GM23338 (cell line): Measurements from ENCODE around the gene THRB. TPM values are rescaled to one million over a fixed set of nuclear protein-coding genes. Genes with fewer than 3 reads are reported as not detected.

Experiments
- ATAC-seq: fragments of 200-7000 bp; cut with Tn5 transposase; 3 replicates; pipeline ENCODE4 v1.9.1; 2020
- DNase-seq: peaks from one replicate; pipeline ENCODE4 v3.0.0-alpha.2; 2015; ENCODE audit warnings: low spot score
- H2AFZ ChIP-seq: fragments of 200-600 bp; sonication (generic); 2 replicates; pipeline ENCODE4 v1.8.0; 2016; ENCODE audit warnings: antibody characterized with exemption, mild to moderate bottlenecking, moderate library complexity
- H3F3A ChIP-seq: fragments of 200-600 bp; sonication (generic); replicated peaks from 2 replicates; pipeline ENCODE4 v1.8.0; 2017; ENCODE audit warnings: antibody characterized with exemption, mixed run types, low read depth
- H3K27ac ChIP-seq: fragments of 200-600 bp; sonication (generic); 2 replicates; pipeline ENCODE4 v1.6.1; 2016; ENCODE audit warnings: low read depth
- H3K27me3 ChIP-seq: fragments of 200-600 bp; sonication (generic); 2 replicates; pipeline ENCODE4 v1.8.0; 2016; ENCODE audit warnings: mild to moderate bottlenecking, mixed run types, moderate library complexity; ENCODE audit not compliant: insufficient read depth
- H3K36me3 ChIP-seq: fragments of 200-600 bp; sonication (generic); 2 replicates; pipeline ENCODE4 v1.8.0; 2016; ENCODE audit warnings: mild to moderate bottlenecking; ENCODE audit not compliant: insufficient read depth
- H3K4me1 ChIP-seq: fragments of 200-600 bp; sonication (generic); 2 replicates; pipeline ENCODE4 v1.8.0; 2016; ENCODE audit warnings: mild to moderate bottlenecking, moderate library complexity; ENCODE audit not compliant: insufficient read depth
- H3K4me2 ChIP-seq: fragments of 200-600 bp; sonication (generic); 2 replicates; pipeline ENCODE4 v1.7.1; 2017; ENCODE audit warnings: mixed run types
- H3K4me3 ChIP-seq: fragments of 200-600 bp; sonication (generic); 2 replicates; pipeline ENCODE4 v1.6.1; 2016; ENCODE audit warnings: mixed run types
- H3K79me2 ChIP-seq: fragments of 200-600 bp; sonication (generic); replicated peaks from 2 replicates; pipeline ENCODE4 v1.8.0; 2017; ENCODE audit warnings: mild to moderate bottlenecking; ENCODE audit not compliant: insufficient read depth
- H3K9me2 ChIP-seq: fragments of 200-600 bp; sonication (generic); 2 replicates; pipeline ENCODE4 v1.8.0; 2017; ENCODE audit not compliant: insufficient read depth
- H4K20me1 ChIP-seq: fragments of 200-600 bp; sonication (generic); replicated peaks from 2 replicates; pipeline ENCODE4 v1.8.0; 2017; ENCODE audit warnings: mild to moderate bottlenecking; ENCODE audit not compliant: insufficient read depth
- H3K27ac Mint-ChIP-seq: 2 replicates; pipeline ENCODE4 v1.8.0; 2020; ENCODE audit warnings: inconsistent platforms, mild to moderate bottlenecking, moderate library complexity, mixed read lengths
- H3K27me3 Mint-ChIP-seq: 3 replicates; pipeline ENCODE4 v1.8.0; 2022; ENCODE audit warnings: low read depth, mild to moderate bottlenecking, moderate library complexity, mixed read lengths, inconsistent platforms; ENCODE audit not compliant: insufficient read depth, poor library complexity
- H3K36me3 Mint-ChIP-seq: 3 replicates; pipeline ENCODE4 v1.8.0; 2021; ENCODE audit warnings: low read depth, mild to moderate bottlenecking, inconsistent platforms, moderate library complexity, mixed read lengths
- H3K4me1 Mint-ChIP-seq: 3 replicates; pipeline ENCODE4 v1.8.0; 2020; ENCODE audit warnings: mild to moderate bottlenecking, inconsistent platforms, mixed read lengths
- H3K4me3 Mint-ChIP-seq: 3 replicates; pipeline ENCODE4 v1.8.0; 2021; ENCODE audit warnings: moderate library complexity, mild to moderate bottlenecking, inconsistent platforms, mixed read lengths
- H3K9me3 Mint-ChIP-seq: 3 replicates; pipeline ENCODE4 v1.8.0; 2020; ENCODE audit warnings: moderate library complexity, mild to moderate bottlenecking, inconsistent platforms, mixed read lengths
- CREB1 ChIP-seq: fragments of 250-450 bp; sonication (Bioruptor Pico); IDR thresholded peaks from 2 replicates; pipeline ENCODE4 v1.5.0; 2020; ENCODE audit warnings: low read depth, mild to moderate bottlenecking, moderate library complexity
- CTCF ChIP-seq, 2 experiments: fragments of 200-600 bp in 1 of 2; sonication (generic) in 1 of 2; conservative IDR thresholded peaks; 2 replicates each; pipeline versions ENCODE4 v1.5.1 to v1.6.1; 2016 to 2017; ENCODE audit warnings: antibody characterized with exemption in 2 of 2, low read depth in 2 of 2, mild to moderate bottlenecking in 2 of 2, moderate library complexity in 1 of 2
- EZH2 ChIP-seq: fragments of 200-600 bp; sonication (generic); IDR thresholded peaks from one replicate; pipeline ENCODE4 v1.8.0; 2017; ENCODE audit warnings: antibody characterized with exemption, mild to moderate bottlenecking, low read depth; ENCODE audit not compliant: unreplicated experiment
- EZH2phosphoT487 ChIP-seq: fragments of 200-600 bp; sonication (generic); IDR thresholded peaks from one replicate; pipeline ENCODE4 v1.8.1; 2018; ENCODE audit warnings: antibody characterized with exemption; ENCODE audit not compliant: unreplicated experiment
- JUNB ChIP-seq: IDR thresholded peaks from one replicate; pipeline ENCODE4 v1.6.1; 2016; ENCODE audit warnings: antibody characterized with exemption; ENCODE audit not compliant: unreplicated experiment
- NANOG ChIP-seq: IDR thresholded peaks from 2 replicates; pipeline ENCODE4 v1.6.1; 2016; ENCODE audit warnings: antibody characterized with exemption, borderline replicate concordance
- POLR2AphosphoS5 ChIP-seq: IDR thresholded peaks from 2 replicates; pipeline ENCODE4 v1.6.1; 2016; ENCODE audit warnings: antibody characterized with exemption, low read depth
- STAT1 ChIP-seq: IDR thresholded peaks from one replicate; pipeline ENCODE4 v1.6.1; 2016; ENCODE audit warnings: antibody characterized with exemption; ENCODE audit not compliant: unreplicated experiment
- ZNF114 ChIP-seq: fragments of 250-450 bp; sonication (Bioruptor Pico); IDR thresholded peaks from 2 replicates; pipeline ENCODE4 v1.5.0; 2020; ENCODE audit warnings: mild to moderate bottlenecking, moderate library complexity
- ZNF462 ChIP-seq: fragments of 250-450 bp; sonication (Bioruptor Pico); IDR thresholded peaks from 2 replicates; pipeline ENCODE4 v1.5.0; 2020; ENCODE audit warnings: mild to moderate bottlenecking, moderate library complexity
- polyA plus RNA-seq: library from polyadenylated mRNA; unstranded; fragments of >200 nt; fragmentation: Nextera tagmentation; extraction: Ambion mirVana; gene quantifications from 2 replicates; pipeline ENCODE4 v1.2.1, GENCODE V29; 2016
- total RNA-seq: library from RNA; depleted of rRNA; stranded (reverse); fragments of >200 nt; shearing (Covaris generic); gene quantifications from 2 replicates; pipeline ENCODE4 v1.2.3, GENCODE V29; 2014

THRB gene
- total and polyA plus RNA-seq, 2 experiments from 2014 or later, result 1.7 to 3.2 TPM

GRCh38 chr3:24198728-24199127 is 295.9 kb downstream of the THRB start (continued):
- TF ChIP-seq CTCF (conservative IDR thresholded peaks at IDR 0.05; ENCODE audit: low read depth in 2 of 2) (no peak), ZNF114 (CRISPR knock-in tag) (no peak), STAT1 (no peak)

- Histone ChIP-seq H3F3A (no peaks in the 10 kb centered on the region), H3K4me2 (no peak overlapping the region), H3K36me3 (no peaks in the 10 kb centered on the region), H4K20me1 (no peaks in the 10 kb centered on the region), H3K9me2 (peaks cover 5% of the 10 kb centered on the region; the same call in 1 of the 2 replicates), H3K27me3 (no peaks in the 10 kb centered on the region), H2AFZ (no peak overlapping the region), H3K27ac (no peak overlapping the region), H3K4me1 (no peaks in the 10 kb centered on the region), H3K79me2 (no peaks in the 10 kb centered on the region), H3K4me3 (no peak overlapping the region)
- H3K4me1 Mint-ChIP-seq, result no peaks in the 10 kb centered on the region
- ATAC-seq, result peak; percentile 93
- DNase-seq, result peak; percentile 66
- H3K9me3 Mint-ChIP-seq, result peaks cover 10% of the 10 kb centered on the region
- H3K27me3 Mint-ChIP-seq, result no peaks in the 10 kb centered on the region
- no peak for TF ChIP-seq EZH2
- TF ChIP-seq CREB1 (CRISPR knock-in tag), result no peak
- no peak for TF ChIP-seq POLR2AphosphoS5
- TF ChIP-seq CTCF (conservative IDR thresholded peaks at IDR 0.05; ENCODE audit: low read depth in 2 of 2), result peak; percentile 30 to 66
- TF ChIP-seq ZNF114 (CRISPR knock-in tag), result no peak
- TF ChIP-seq JUNB, result no peak
- peaks cover 3% of the 10 kb centered on the region; the same call in 1 of the 3 replicates for H3K36me3 Mint-ChIP-seq
- no peak overlapping the region for H3K4me3 Mint-ChIP-seq
- no peak overlapping the region for H3K27ac Mint-ChIP-seq
These were observed 296.8 kb downstream of the THRB start for GRCh38 chr3:24197809-24198208.

GRCh38 chr3:24196526-24196925 is 298.1 kb downstream of the THRB start:
- H3K4me1 Mint-ChIP-seq, result no peaks in the 10 kb centered on the region
- no peaks in the 10 kb centered on the region for H3K4me1 ChIP-seq
- H3K36me3 Mint-ChIP-seq, result no peaks in the 10 kb centered on the region
- no peak overlapping the region for H3K4me3 ChIP-seq
- no peak overlapping the region for H3K27ac Mint-ChIP-seq
- no peaks in the 10 kb centered on the region for H3K36me3 ChIP-seq
- no peak overlapping the region for H3K4me3 Mint-ChIP-seq
- H3K9me2 ChIP-seq, result peaks cover 5% of the 10 kb centered on the region; the same call in 1 of the 2 replicates
- no peak overlapping the region for H3K4me2 ChIP-seq
- DNase-seq, result no peak
- H3K79me2 ChIP-seq, result no peaks in the 10 kb centered on the region
- no peaks in the 10 kb centered on the region for H3K9me3 Mint-ChIP-seq
- H2AFZ ChIP-seq, result no peak overlapping the region
- H3K27me3 Mint-ChIP-seq, result no peaks in the 10 kb centered on the region
- H3F3A ChIP-seq, result no peaks in the 10 kb centered on the region
- no peak overlapping the region for H3K27ac ChIP-seq
- no peak for ATAC-seq
- no peaks in the 10 kb centered on the region for H4K20me1 ChIP-seq
- no peaks in the 10 kb centered on the region for H3K27me3 ChIP-seq
- no peak for TF ChIP-seq NANOG
- TF ChIP-seq JUNB, result no peak
- TF ChIP-seq ZNF462, result no peak
- no peak for TF ChIP-seq EZH2phosphoT487
- no peak for TF ChIP-seq STAT1
- TF ChIP-seq ZNF114 (CRISPR knock-in tag), result no peak
